A673 (cell line): Measurements from ENCODE around the gene YTHDF1. TPM values are rescaled to one million over a fixed set of nuclear protein-coding genes. Genes with fewer than 3 reads are reported as not detected.

Experiments used
- BruUV-seq: library from RNA; stranded (reverse); fragments of 400-500 nt; replicated peaks from 2 replicates; lab custom pipeline; 2021; lab: Mats Ljungman, UMichigan
- CTCF ChIA-PET: fragments of 300-600 bp; sonication (Branson Sonifier 250); formaldehyde crosslinking; loops from one replicate; lab custom pipeline; 2022; ENCODE audit warnings: antibody characterized with exemption; lab: Charles Lee
- POLR2A ChIA-PET: fragments of 300-600 bp; sonication (Branson Sonifier 250); formaldehyde crosslinking; loops from one replicate; lab custom pipeline; 2022; ENCODE audit warnings: antibody characterized with exemption; ENCODE audit not compliant: low non-redundant PET; lab: Charles Lee
- DNase-seq: peaks from one replicate; pipeline ENCODE4 v3.0.0-alpha.2; 2015; ENCODE audit warnings: low spot score
- H3K27ac ChIP-seq: fragments of 200-600 bp; sonication (generic); 2 replicates; pipeline ENCODE4 v1.5.1; 2016; ENCODE audit warnings: mixed run types, low read depth, mild to moderate bottlenecking, mixed read lengths, antibody characterized with exemption, low read length; ENCODE audit not compliant: poor library complexity, severe bottlenecking
- H3K27me3 ChIP-seq: fragments of 200-600 bp; sonication (generic); replicated peaks from 2 replicates; pipeline ENCODE4 v1.6.1; 2017; ENCODE audit warnings: mixed run types, low read depth, mild to moderate bottlenecking, mixed read lengths, antibody characterized with exemption, low read length; ENCODE audit not compliant: insufficient read depth, poor library complexity
- H3K36me3 ChIP-seq: fragments of 200-600 bp; sonication (generic); 2 replicates; pipeline ENCODE4 v1.6.1; 2016; ENCODE audit warnings: mixed run types, mild to moderate bottlenecking, mixed read lengths, antibody characterized with exemption, low read length; ENCODE audit not compliant: insufficient read depth, poor library complexity, severe bottlenecking
- H3K4me1 ChIP-seq: fragments of 200-600 bp; sonication (generic); 2 replicates; pipeline ENCODE4 v1.6.1; 2017; ENCODE audit warnings: mixed run types, mild to moderate bottlenecking, mixed read lengths, antibody characterized with exemption, low read length; ENCODE audit not compliant: insufficient read depth, poor library complexity, severe bottlenecking
- H3K4me3 ChIP-seq: fragments of 200-600 bp; sonication (generic); 2 replicates; pipeline ENCODE4 v1.5.1; 2016; ENCODE audit warnings: low read depth, mixed run types, mild to moderate bottlenecking, mixed read lengths, low read length; ENCODE audit not compliant: poor library complexity, severe bottlenecking
- H3K9me3 ChIP-seq: fragments of 200-600 bp; sonication (generic); 2 replicates; pipeline ENCODE4 v1.6.1; 2016; ENCODE audit warnings: mixed run types, low read depth, mild to moderate bottlenecking, mixed read lengths, antibody characterized with exemption, low read length; ENCODE audit not compliant: poor library complexity, severe bottlenecking
- CTCF ChIP-seq: fragments of 300-800, 200-600 bp; sonication (generic); conservative IDR thresholded peaks from 2 replicates; pipeline ENCODE4 v1.5.1; 2017; ENCODE audit warnings: low read depth, mild to moderate bottlenecking, antibody characterized with exemption, low read length, moderate library complexity, mixed read lengths
- EZH2 ChIP-seq: fragments of 200-600 bp; sonication (generic); IDR thresholded peaks from 2 replicates; pipeline ENCODE4 v1.6.1; 2017; ENCODE audit warnings: borderline replicate concordance, low read depth, mild to moderate bottlenecking, mixed read lengths, antibody characterized with exemption, low read length; ENCODE audit not compliant: poor library complexity, severe bottlenecking
- intact Hi-C: fragments of 100-400 bp; cut with micrococcal nuclease; formaldehyde crosslinking; loops from one replicate; pipeline ENCODE4 v1.10.0; 2022; ENCODE audit not compliant: unreplicated experiment
- total RNA-seq: library from RNA; stranded (reverse); gene quantifications from 2 replicates; pipeline ENCODE4 v1.2.3, GENCODE V29; 2021

YTHDF1 gene
- total RNA-seq, 1 experiment from 2014 or later = 52.4 TPM

- intact Hi-C loops = no loop called here
Observed at GRCh38 chr20:63150391-63150898, 65.5 kb downstream of the YTHDF1 start.

GRCh38 chr20:63149531-63150192 lies 66.3 kb downstream of the YTHDF1 start:
- peaks cover 81% of the 10 kb centered on the region for H3K27me3 ChIP-seq
- no peak overlapping the region for H3K4me3 ChIP-seq
- DNase-seq = no peak
- POLR2A ChIA-PET = no interaction called here
- no peaks in the 10 kb centered on the region for H3K4me1 ChIP-seq
- H3K27ac ChIP-seq = no peak overlapping the region
- H3K36me3 ChIP-seq = no peaks in the 10 kb centered on the region
- H3K9me3 ChIP-seq = peaks cover 16% of the 10 kb centered on the region
- no TSS peak for BruUV-seq
- CTCF ChIA-PET = no interaction called here
- no peak for TF ChIP-seq EZH2
- intact Hi-C loops = no loop called here

More at GRCh38 chr20:63150391-63150898, 65.5 kb downstream of the YTHDF1 start:
- CTCF ChIA-PET = no interaction called here
- POLR2A ChIA-PET = no interaction called here
- Histone ChIP-seq H3K4me3 (no peak overlapping the region), H3K9me3 (peaks cover 16% of the 10 kb centered on the region), H3K4me1 (no peaks in the 10 kb centered on the region), H3K36me3 (no peaks in the 10 kb centered on the region), H3K27me3 (peaks cover 81% of the 10 kb centered on the region), H3K27ac (no peak overlapping the region)
- BruUV-seq = no TSS peak
- DNase-seq = no peak
- TF ChIP-seq CTCF (no peak), EZH2 (no peak)

DNA sequence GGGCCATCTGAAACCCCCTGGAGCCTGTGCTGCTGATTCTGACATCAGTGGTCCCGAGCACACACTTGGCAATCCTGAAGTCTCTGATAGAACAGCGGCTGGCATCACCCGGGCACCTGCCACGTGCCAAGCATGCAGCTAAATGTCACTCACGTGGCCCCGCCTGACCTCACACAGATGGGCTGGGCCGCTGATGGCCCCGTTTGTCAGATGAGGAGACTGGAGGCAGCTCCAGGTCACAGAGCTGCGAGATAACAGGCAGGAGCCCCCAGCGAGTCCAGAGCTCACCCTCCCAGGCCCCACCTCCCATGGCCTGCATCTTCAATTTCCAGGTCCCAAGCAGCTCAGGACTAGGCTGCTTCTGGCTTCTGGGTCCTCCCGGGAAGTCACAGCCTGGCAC lies 67.2 kb downstream of the YTHDF1 start:
- Histone ChIP-seq H3K36me3 (no peaks in the 10 kb centered on the region), H3K4me3 (no peak overlapping the region), H3K27ac (no peak overlapping the region), H3K9me3 (peaks cover 16% of the 10 kb centered on the region), H3K27me3 (peaks cover 79% of the 10 kb centered on the region), H3K4me1 (no peaks in the 10 kb centered on the region)
- no TSS peak for BruUV-seq
- no peak for DNase-seq
- ChIA-PET POLR2A (no interaction called here), CTCF (no interaction called here)
- intact Hi-C loops = no loop called here
- TF ChIP-seq CTCF (no peak), EZH2 (no peak)
